SK-N-SH (cell line): ENCODE measurements around the gene TTC5. TPM values are rescaled to one million over a fixed set of nuclear protein-coding genes. Genes with fewer than 3 reads are reported as not detected.

ENCODE experiments used
- CTCF ChIA-PET: fragments of 300-600, 350-600 bp; formaldehyde crosslinking; extraction: SDS; loops from one replicate; lab custom pipeline; 2021; lab: Yijun Ruan, JAX
- POLR2A ChIA-PET: fragments of 350-600 bp; sonication (Branson Sonifier 250); formaldehyde crosslinking; extraction: SDS; loops from one replicate; lab custom pipeline; 2020; ENCODE audit warnings: antibody characterized with exemption, inconsistent platforms; lab: Yijun Ruan, JAX
- DNase-seq: peaks from one replicate; pipeline ENCODE4 v3.0.0; 2012
- H2AFZ ChIP-seq: fragments of 200-600 bp; sonication (generic); 2 replicates; pipeline ENCODE4 v1.8.1; 2016; ENCODE audit warnings: antibody characterized with exemption, mild to moderate bottlenecking, low read depth
- H3F3A ChIP-seq: fragments of 200-600 bp; sonication (generic); replicated peaks from 2 replicates; pipeline ENCODE3; 2016; ENCODE audit warnings: antibody characterized with exemption, mild to moderate bottlenecking; ENCODE audit not compliant: insufficient read depth
- H3K27ac ChIP-seq, 2 experiments: fragments of 200-500 bp in 1 of 2; fragments of 200-600 bp in 1 of 2; sonication (Bioruptor generic) in 1 of 2; sonication (generic), shearing (Covaris generic) in 1 of 2; 2 replicates each; pipeline versions ENCODE4 v1.5.1 to v1.6.1; 2014 to 2016; ENCODE audit warnings: low read depth in 2 of 2, inconsistent platforms in 1 of 2, low read length in 1 of 2, mild to moderate bottlenecking in 1 of 2, mixed read lengths in 1 of 2
- H3K27me3 ChIP-seq: fragments of 200-600 bp; sonication (generic), shearing (Covaris generic); 2 replicates; pipeline ENCODE4 v1.6.1; 2016; ENCODE audit warnings: mixed run types; ENCODE audit not compliant: insufficient read depth
- H3K36me3 ChIP-seq, 2 experiments: fragments of 200-500 bp in 1 of 2; fragments of 200-600 bp in 1 of 2; sonication (Bioruptor generic) in 1 of 2; sonication (generic) in 1 of 2; replicated peaks in 1 of 2; 2 replicates each; pipeline versions ENCODE3 to v1.5.1; 2014 to 2016; ENCODE audit warnings: low read length in 1 of 2, mild to moderate bottlenecking in 1 of 2; ENCODE audit not compliant: insufficient read depth in 2 of 2, control insufficient read depth in 1 of 2
- H3K4me1 ChIP-seq, 2 experiments: fragments of 200-500 bp in 1 of 2; fragments of 200-600 bp in 1 of 2; sonication (Bioruptor generic) in 1 of 2; sonication (generic), shearing (Covaris generic) in 1 of 2; 2 replicates each; pipeline versions ENCODE4 v1.5.1 to v1.6.1; 2014 to 2016; ENCODE audit warnings: low read depth in 1 of 2, low read length in 1 of 2, mixed run types in 1 of 2; ENCODE audit not compliant: insufficient read depth in 2 of 2, control insufficient read depth in 1 of 2
- H3K4me2 ChIP-seq: fragments of 200-600 bp; sonication (generic), shearing (Covaris generic); 2 replicates; pipeline ENCODE4 v1.6.1; 2017; ENCODE audit warnings: mixed run types
- H3K4me3 ChIP-seq, 2 experiments: fragments of 200-500 bp in 1 of 2; fragments of 200-600 bp in 1 of 2; sonication (Bioruptor generic) in 1 of 2; sonication (generic), shearing (Covaris generic) in 1 of 2; 2 replicates each; pipeline versions ENCODE4 v1.5.1 to v1.8.1; 2014 to 2016; ENCODE audit warnings: low read depth in 2 of 2, inconsistent platforms in 1 of 2, low read length in 1 of 2, mild to moderate bottlenecking in 1 of 2, mixed read lengths in 1 of 2, moderate library complexity in 1 of 2
- H3K79me2 ChIP-seq: fragments of 200-600 bp; sonication (generic); 2 replicates; pipeline ENCODE4 v1.8.1; 2017; ENCODE audit warnings: mild to moderate bottlenecking; ENCODE audit not compliant: insufficient read depth
- H3K9ac ChIP-seq: fragments of 200-600 bp; sonication (generic); 2 replicates; pipeline ENCODE4 v1.6.1; 2017; ENCODE audit warnings: mixed run types
- H3K9me2 ChIP-seq: fragments of 200-600 bp; sonication (generic); 2 replicates; pipeline ENCODE4 v1.6.1; 2017; ENCODE audit warnings: mixed run types
- H3K9me3 ChIP-seq: fragments of 200-600 bp; sonication (generic); 2 replicates; pipeline ENCODE4 v1.6.1; 2017; ENCODE audit warnings: mixed run types, mild to moderate bottlenecking, moderate library complexity
- H4K20me1 ChIP-seq: fragments of 200-600 bp; sonication (generic); 2 replicates; pipeline ENCODE4 v1.6.1; 2017; ENCODE audit warnings: mild to moderate bottlenecking, mixed run types; ENCODE audit not compliant: insufficient read depth
- ELF1 ChIP-seq: IDR thresholded peaks from 2 replicates; pipeline ENCODE4 v1.4.0; 2012
- FOXJ3 ChIP-seq: sonication (generic); formaldehyde crosslinking; IDR thresholded peaks from 2 replicates; pipeline ENCODE4 v1.5.1; 2020; ENCODE audit warnings: mild to moderate bottlenecking, missing genetic modification reagents
- GABPA ChIP-seq: IDR thresholded peaks from 2 replicates; pipeline ENCODE4 v1.4.0; 2012; ENCODE audit warnings: low read depth, mild to moderate bottlenecking
- GATA2 ChIP-seq: sonication (generic); formaldehyde crosslinking; IDR thresholded peaks from 2 replicates; pipeline ENCODE4 v1.5.0; 2020; ENCODE audit warnings: mild to moderate bottlenecking, missing genetic modification reagents
- JUND ChIP-seq: IDR thresholded peaks from 2 replicates; pipeline ENCODE4 v1.4.0; 2012
- MEF2A ChIP-seq: IDR thresholded peaks from 2 replicates; pipeline ENCODE4 v1.4.0; 2012; ENCODE audit warnings: low read depth, borderline replicate concordance
- MXI1 ChIP-seq: IDR thresholded peaks from 2 replicates; pipeline ENCODE4 v1.6.1; 2012; ENCODE audit warnings: mild to moderate bottlenecking, low read depth, low read length, improper control_type of control experiment
- NRF1 ChIP-seq: IDR thresholded peaks from 2 replicates; pipeline ENCODE4 v1.6.1; 2012; ENCODE audit warnings: low read depth, mild to moderate bottlenecking, low read length
- POLR2AphosphoS5 ChIP-seq: IDR thresholded peaks from 2 replicates; pipeline ENCODE4 v1.6.1; 2012; ENCODE audit warnings: low read depth, low read length
- RCOR1 ChIP-seq: fragments of 150-350 bp; IDR thresholded peaks from 2 replicates; pipeline ENCODE4 v1.6.1; 2017; ENCODE audit warnings: antibody characterized with exemption, low read length
- RXRA ChIP-seq: IDR thresholded peaks from 2 replicates; pipeline ENCODE4 v1.4.0; 2012; ENCODE audit warnings: low read depth, mild to moderate bottlenecking, borderline replicate concordance
- SIN3A ChIP-seq: IDR thresholded peaks from 2 replicates; pipeline ENCODE4 v1.6.1; 2012; ENCODE audit warnings: low read depth, mild to moderate bottlenecking, low read length, moderate library complexity, borderline replicate concordance
- TAF1 ChIP-seq: IDR thresholded peaks from 2 replicates; pipeline ENCODE4 v1.6.1; 2012; ENCODE audit warnings: low read depth, mild to moderate bottlenecking, low read length, moderate library complexity, borderline replicate concordance
- TCF12 ChIP-seq: IDR thresholded peaks from 2 replicates; pipeline ENCODE4 v1.4.0; 2012
- WGBS: methylation state at CpG from one replicate; pipeline ENCODE4 v1.1.6; 2017; ENCODE audit warnings: low lambda C conversion rate; 5-methylcytosine and 5-hydroxymethylcytosine counted together
- polyA plus RNA-seq, 3 experiments: library from polyadenylated mRNA; depleted of rRNA; stranded (reverse); fragments of >200 nt; gene quantifications; 2 replicates each; pipeline ENCODE4 v1.2.3, GENCODE V29; 2012
- TF ChIP-seq, protein P1 (sequence below): IDR thresholded peaks from 2 replicates; pipeline ENCODE4; 2012
- TF ChIP-seq, protein P2 (sequence below): IDR thresholded peaks from 2 replicates; pipeline ENCODE4 v1.4.0; 2012; ENCODE audit warnings: low read depth, borderline replicate concordance
- TF ChIP-seq, protein P3 (sequence below): IDR thresholded peaks from 2 replicates; pipeline ENCODE4 v1.4.0; 2012; ENCODE audit warnings: low read depth, borderline replicate concordance

Gene TTC5
- polyA plus RNA-seq, 1 of the 3 experiments (the other 2 are of a cell fraction) = 14.6 TPM

DNA sequence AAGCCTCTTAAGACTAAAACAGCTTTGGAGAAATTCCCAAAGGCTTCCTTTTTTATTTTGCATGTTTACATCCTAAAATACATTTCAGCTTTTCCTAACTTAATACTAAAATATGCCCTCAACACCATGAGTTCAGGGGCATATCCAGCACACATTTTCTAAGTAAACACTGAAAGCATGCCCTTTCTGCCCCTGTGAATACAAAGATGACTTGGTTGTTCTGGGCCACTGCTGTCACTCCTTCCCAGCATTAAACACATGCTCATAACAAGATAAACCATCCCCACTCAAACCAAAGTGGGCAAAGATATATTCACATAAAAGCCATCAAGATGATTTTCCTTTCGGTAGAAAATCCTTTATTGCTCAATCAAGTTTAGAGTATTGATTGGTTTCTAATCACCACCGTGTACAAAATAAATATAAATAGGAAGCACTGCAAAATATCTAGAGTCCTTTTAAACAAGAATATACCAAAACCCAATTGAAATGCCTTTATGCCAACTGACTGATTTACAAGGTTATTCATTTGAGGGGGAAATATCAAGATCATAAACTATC lies 25.4 kb upstream of the TTC5 start:
- H2AFZ ChIP-seq = no peak overlapping the region
- POLR2A ChIA-PET = interaction anchor here (1.7 kb wide), 1 partner anchor 12 kb away, joined by 14 read pairs; the partner anchor contains the start of gene PARP2
- H3K9me2 ChIP-seq = no peaks in the 10 kb centered on the region
- H3K9ac ChIP-seq = 0 out of 2 replicates have a peak overlapping the region, but pooled peaks have one; percentile 6
- H3F3A ChIP-seq = peaks cover 25% of the 10 kb centered on the region
- peaks cover 62% of the 10 kb centered on the region for H3K79me2 ChIP-seq
- peaks cover 7% of the 10 kb centered on the region; the same call in 1 of the 2 replicates for H4K20me1 ChIP-seq
- 49% methylated on average over 2 of the region's 2 CpGs for WGBS
- peaks cover 0 to 5% of the 10 kb centered on the region in 2 experiments; a peak in 2 of 4 replicates for H3K4me1 ChIP-seq
- H3K4me3 ChIP-seq = peak overlapping the region in 1 of 2 experiments; percentile 21; a peak in 1 of 4 replicates
- H3K36me3 ChIP-seq = peaks cover 21 to 23% of the 10 kb centered on the region in 2 experiments
- TF ChIP-seq MXI1 (peak; percentile 29; the same call in 1 of the 2 replicates), MEF2A (no peak)
- no peak for DNase-seq
- no peaks in the 10 kb centered on the region for H3K9me3 ChIP-seq
- CTCF ChIA-PET = interaction anchor here (1.1 to 6.1 kb wide), 4 partner anchors 11 to 360 kb away, joined by 3 to 70 read pairs (median 8); no protein-coding TSS in a partner anchor
- no peaks in the 10 kb centered on the region for H3K27me3 ChIP-seq
- H3K4me2 ChIP-seq = peak overlapping the region; percentile 37
- H3K27ac ChIP-seq = no peak overlapping the region

DNA sequence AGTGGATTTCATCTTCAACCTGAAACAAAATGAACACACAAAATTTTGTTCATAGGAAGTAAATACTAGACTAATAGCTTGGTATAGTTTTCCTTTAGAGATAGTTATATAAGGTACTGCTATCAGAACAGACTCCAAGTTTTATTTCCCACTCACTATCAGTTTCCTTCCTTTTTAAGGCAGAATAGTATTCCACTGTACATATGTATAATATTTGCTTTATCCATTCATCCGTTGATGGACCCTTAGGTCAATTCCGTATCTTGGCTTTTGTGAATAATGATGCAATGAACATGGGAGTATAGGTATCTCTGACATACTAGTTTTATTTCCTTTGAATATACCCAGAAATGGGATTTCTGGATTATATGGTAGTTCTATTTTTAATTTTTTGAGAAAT lies 23.6 kb upstream of the TTC5 start:
- 98% methylated on average over 2 of the region's 2 CpGs for WGBS
- no peak for DNase-seq
- Histone ChIP-seq H3K79me2 (peaks cover 67% of the 10 kb centered on the region), H3K9me3 (no peaks in the 10 kb centered on the region), H2AFZ (no peak overlapping the region), H3K9me2 (no peaks in the 10 kb centered on the region), H3K27me3 (no peaks in the 10 kb centered on the region), H3K9ac (no peak overlapping the region), H3K4me1 (peaks cover 0 to 5% of the 10 kb centered on the region in 2 experiments; a peak in 2 of 4 replicates), H4K20me1 (peaks cover 7% of the 10 kb centered on the region; the same call in 1 of the 2 replicates), H3K4me2 (no peak overlapping the region), H3F3A (peaks cover 29% of the 10 kb centered on the region), H3K27ac (no peak overlapping the region), H3K4me3 (no peak overlapping the region), H3K36me3 (peaks cover 32 to 37% of the 10 kb centered on the region in 2 experiments)
- POLR2A ChIA-PET = interaction anchor here (1.9 kb wide), 1 partner anchor 14 kb away, joined by 5 read pairs; the partner anchor contains the start of gene PARP2
- TF ChIP-seq TAF1 (no peak), GATA2 (CRISPR knock-in tag) (no peak), TCF12 (no peak), RXRA (no peak), ELF1 (no peak)
- CTCF ChIA-PET = interaction anchor here (5.6 to 6.1 kb wide), 2 partner anchors 23 to 279 kb away, joined by 19 to 70 read pairs; partner anchors contain the start of gene TTC5

DNA sequence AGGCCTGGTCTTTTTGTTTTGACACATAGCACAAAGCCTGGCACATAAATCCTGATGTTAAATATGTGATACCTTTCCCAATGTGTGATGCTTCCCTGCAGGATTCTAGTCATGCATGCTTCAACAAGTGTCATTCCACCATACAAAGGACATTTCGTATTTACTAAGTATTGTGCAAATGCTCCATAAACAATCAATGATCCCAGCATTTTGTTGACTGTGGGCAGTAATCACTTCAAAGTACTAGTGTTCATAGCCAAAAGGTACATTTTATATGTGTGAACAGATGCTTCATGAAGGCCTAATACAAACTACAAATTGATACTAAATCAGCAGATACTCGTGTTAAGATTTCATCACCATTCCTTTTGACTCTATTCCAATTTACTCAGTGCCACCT lies 23.0 kb upstream of the TTC5 start:
- no peak overlapping the region for H3K9ac ChIP-seq
- peaks cover 0 to 5% of the 10 kb centered on the region in 2 experiments; a peak in 2 of 4 replicates for H3K4me1 ChIP-seq
- peaks cover 29% of the 10 kb centered on the region for H3F3A ChIP-seq
- H3K4me2 ChIP-seq = no peak overlapping the region
- peaks cover 67% of the 10 kb centered on the region for H3K79me2 ChIP-seq
- TF ChIP-seq JUND (no peak), POLR2AphosphoS5 (no peak), FOXJ3 (CRISPR knock-in tag) (no peak), NRF1 (no peak), MEF2A (no peak), TAF1 (no peak), GABPA (no peak), ELF1 (no peak), RCOR1 (no peak), SIN3A (no peak)
- TF ChIP-seq, protein P1, sequence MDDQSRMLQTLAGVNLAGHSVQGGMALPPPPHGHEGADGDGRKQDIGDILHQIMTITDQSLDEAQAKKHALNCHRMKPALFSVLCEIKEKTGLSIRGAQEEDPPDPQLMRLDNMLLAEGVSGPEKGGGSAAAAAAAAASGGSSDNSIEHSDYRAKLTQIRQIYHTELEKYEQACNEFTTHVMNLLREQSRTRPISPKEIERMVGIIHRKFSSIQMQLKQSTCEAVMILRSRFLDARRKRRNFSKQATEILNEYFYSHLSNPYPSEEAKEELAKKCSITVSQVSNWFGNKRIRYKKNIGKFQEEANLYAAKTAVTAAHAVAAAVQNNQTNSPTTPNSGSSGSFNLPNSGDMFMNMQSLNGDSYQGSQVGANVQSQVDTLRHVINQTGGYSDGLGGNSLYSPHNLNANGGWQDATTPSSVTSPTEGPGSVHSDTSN = no peak
- TF ChIP-seq, protein P2, sequence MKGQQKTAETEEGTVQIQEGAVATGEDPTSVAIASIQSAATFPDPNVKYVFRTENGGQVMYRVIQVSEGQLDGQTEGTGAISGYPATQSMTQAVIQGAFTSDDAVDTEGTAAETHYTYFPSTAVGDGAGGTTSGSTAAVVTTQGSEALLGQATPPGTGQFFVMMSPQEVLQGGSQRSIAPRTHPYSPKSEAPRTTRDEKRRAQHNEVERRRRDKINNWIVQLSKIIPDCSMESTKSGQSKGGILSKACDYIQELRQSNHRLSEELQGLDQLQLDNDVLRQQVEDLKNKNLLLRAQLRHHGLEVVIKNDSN = no peak
- TF ChIP-seq, protein P3, sequence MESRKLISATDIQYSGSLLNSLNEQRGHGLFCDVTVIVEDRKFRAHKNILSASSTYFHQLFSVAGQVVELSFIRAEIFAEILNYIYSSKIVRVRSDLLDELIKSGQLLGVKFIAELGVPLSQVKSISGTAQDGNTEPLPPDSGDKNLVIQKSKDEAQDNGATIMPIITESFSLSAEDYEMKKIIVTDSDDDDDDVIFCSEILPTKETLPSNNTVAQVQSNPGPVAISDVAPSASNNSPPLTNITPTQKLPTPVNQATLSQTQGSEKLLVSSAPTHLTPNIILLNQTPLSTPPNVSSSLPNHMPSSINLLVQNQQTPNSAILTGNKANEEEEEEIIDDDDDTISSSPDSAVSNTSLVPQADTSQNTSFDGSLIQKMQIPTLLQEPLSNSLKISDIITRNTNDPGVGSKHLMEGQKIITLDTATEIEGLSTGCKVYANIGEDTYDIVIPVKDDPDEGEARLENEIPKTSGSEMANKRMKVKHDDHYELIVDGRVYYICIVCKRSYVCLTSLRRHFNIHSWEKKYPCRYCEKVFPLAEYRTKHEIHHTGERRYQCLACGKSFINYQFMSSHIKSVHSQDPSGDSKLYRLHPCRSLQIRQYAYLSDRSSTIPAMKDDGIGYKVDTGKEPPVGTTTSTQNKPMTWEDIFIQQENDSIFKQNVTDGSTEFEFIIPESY = no peak
- H3K27me3 ChIP-seq = no peaks in the 10 kb centered on the region
- no peak overlapping the region for H2AFZ ChIP-seq
- no peak overlapping the region for H3K4me3 ChIP-seq
- peaks cover 7% of the 10 kb centered on the region; the same call in 1 of the 2 replicates for H4K20me1 ChIP-seq
- no peaks in the 10 kb centered on the region for H3K9me2 ChIP-seq
- no peaks in the 10 kb centered on the region for H3K9me3 ChIP-seq
- DNase-seq = no peak
- ChIA-PET CTCF (interaction anchor here (0.8 to 6.1 kb wide), 9 partner anchors 10 to 362 kb away, joined by 3 to 70 read pairs (median 12); partner anchors contain the start of genes PARP2, TEP1 and TTC5), POLR2A (interaction anchor here (1.3 to 1.9 kb wide), 2 partner anchors 14 kb away, joined by 4 to 5 read pairs; partner anchors contain the start of gene PARP2)
- peaks cover 37 to 42% of the 10 kb centered on the region in 2 experiments for H3K36me3 ChIP-seq
- 65% methylated on average over 2 of the region's 2 CpGs for WGBS
- no peak overlapping the region for H3K27ac ChIP-seq
